ENCODE results near the gene ADGRD1. TPM values are rescaled to one million over a fixed set of nuclear protein-coding genes. Genes with fewer than 3 reads are reported as not detected.
"Not testable (repeated sequence)": the region's sequence is repeated elsewhere in the genome, so short reads cannot be mapped to it uniquely, and the experiment has no call there.

ADGRD1 gene
- total RNA-seq, 1 donor from 2014 or later: 35.8 TPM

DNA sequence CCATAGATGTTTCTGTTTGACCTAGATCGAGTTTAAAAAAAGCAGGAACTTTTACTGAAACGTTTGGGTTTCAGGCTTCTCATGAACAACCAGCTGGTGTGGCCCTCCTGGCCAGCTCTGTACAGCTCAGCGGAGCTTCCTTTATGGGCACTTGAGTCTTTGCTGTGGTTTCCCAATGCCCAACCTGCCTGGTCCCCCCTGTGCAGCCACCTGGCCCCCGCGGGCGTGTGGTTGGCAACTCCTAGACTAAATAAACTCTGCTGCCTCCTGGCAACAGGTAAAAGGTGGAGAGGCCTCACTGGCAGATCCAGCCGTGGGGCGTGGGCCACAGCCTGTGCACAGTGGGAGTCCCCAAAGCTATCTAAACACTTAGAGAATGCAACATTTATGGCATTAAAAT is 38.7 kb downstream of the ADGRD1 start:
- H3K27me3 ChIP-seq: no peaks in the 10 kb centered on the region
- no peaks in the 10 kb centered on the region for H3K4me1 ChIP-seq
- intact Hi-C loops (cut with DNase I): no loop called here
- H3K4me3 ChIP-seq: no peak overlapping the region
- TF ChIP-seq POLR2A (IDR thresholded peaks at IDR 0.05) (no peak), CTCF (IDR thresholded peaks at IDR 0.05) (no peak), POLR2AphosphoS5 (IDR thresholded peaks at IDR 0.05; ENCODE audit: insufficient read depth in 1 of 2, low read depth in 1 of 2) (no peak)
- H3K9me3 ChIP-seq: no peaks in the 10 kb centered on the region
- no peak overlapping the region for H3K27ac ChIP-seq
- H3K36me3 ChIP-seq: no peaks in the 10 kb centered on the region
- no peak for DNase-seq (ENCODE audit: extremely low spot score in 2 of 2)

DNA sequence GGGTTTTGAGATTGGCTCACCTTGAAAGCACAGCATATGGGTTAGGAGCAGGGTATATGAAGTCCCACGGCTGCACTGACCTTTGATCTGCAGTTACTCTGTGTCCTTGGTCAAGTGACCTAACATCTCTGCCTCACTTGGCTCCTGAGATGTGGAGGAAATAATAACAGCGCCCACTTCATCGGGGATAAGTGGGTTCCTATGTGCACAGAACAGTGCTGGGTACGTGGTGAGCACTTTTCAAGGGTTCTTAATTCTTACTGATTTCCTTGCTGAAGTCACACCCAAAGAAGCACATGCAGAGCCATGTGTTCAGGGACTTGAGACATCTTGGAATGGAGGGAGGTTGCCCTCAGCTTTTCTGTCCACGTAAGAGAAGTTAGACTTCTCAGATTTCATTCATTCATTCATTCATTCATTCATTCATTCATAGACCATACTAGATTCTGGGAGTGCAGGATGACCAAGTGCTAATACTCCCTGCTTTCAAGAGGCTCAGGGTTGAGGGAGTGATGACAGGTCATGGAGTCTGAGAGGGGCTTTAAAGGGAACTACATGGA is 39.4 kb downstream of the ADGRD1 start:
- Histone ChIP-seq H3K9me3 (no peaks in the 10 kb centered on the region), H3K4me3 (no peak overlapping the region), H3K27ac (no peak overlapping the region), H3K4me1 (no peaks in the 10 kb centered on the region), H3K36me3 (no peaks in the 10 kb centered on the region), H3K27me3 (no peaks in the 10 kb centered on the region)
- TF ChIP-seq POLR2A (IDR thresholded peaks at IDR 0.05): no peak
- TF ChIP-seq POLR2AphosphoS5 (IDR thresholded peaks at IDR 0.05; ENCODE audit: insufficient read depth in 1 of 2, low read depth in 1 of 2): no peak
- TF ChIP-seq CTCF (IDR thresholded peaks at IDR 0.05): no peak
- intact Hi-C loops (cut with DNase I): no loop called here
- DNase-seq (ENCODE audit: extremely low spot score in 2 of 2): no peak

DNA sequence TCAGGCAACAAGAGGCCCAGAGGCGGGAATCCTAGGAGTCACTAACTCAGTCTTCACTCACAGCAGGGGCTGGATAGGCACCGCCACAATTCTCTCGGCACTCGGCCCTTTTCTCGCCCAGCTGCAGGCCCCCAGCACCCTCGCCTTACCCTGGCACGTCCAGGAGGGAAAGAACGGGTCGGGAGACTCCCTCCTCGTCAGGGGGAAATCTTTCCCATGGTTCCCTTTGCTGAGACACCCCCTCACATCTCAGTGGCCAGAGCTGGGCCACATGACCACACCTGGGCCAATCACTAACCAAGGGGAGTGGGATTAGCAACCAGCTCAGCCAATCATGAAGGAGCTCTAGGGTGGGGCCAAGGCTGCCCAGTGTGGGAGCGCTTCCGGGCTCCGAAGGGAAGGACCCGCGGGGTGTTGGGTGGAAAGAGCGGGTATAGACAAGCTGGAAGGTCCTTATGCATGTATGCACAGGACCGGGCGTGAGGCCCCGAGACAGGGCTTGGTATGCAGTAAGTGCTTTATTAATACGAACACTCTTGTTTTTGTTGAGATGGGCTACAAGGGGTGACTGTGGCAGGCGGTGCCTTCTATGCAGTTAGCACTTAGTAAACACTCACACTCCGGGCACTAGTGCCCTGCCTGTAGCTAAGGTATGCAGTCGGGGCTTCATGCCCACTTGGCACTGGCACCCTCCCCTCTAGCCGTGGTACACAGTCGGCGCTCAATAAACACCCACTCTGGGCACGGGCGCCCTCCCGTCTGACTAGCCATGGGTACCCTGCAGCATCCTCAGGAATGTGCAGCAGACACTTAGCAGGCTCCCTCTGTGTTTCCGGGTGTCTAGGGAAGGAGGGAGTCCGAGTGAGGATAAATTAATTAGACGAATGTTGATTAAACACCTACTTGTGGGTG is 40.3 kb downstream of the ADGRD1 start:
- no peak overlapping the region for H3K4me3 ChIP-seq
- no peaks in the 10 kb centered on the region for H3K9me3 ChIP-seq
- H3K27ac ChIP-seq: no peak overlapping the region
- intact Hi-C loops (cut with DNase I): no loop called here
- no peaks in the 10 kb centered on the region for H3K36me3 ChIP-seq
- no peaks in the 10 kb centered on the region for H3K4me1 ChIP-seq
- no peak for TF ChIP-seq POLR2A (IDR thresholded peaks at IDR 0.05)
- TF ChIP-seq CTCF (IDR thresholded peaks at IDR 0.05): no peak
- no peak for TF ChIP-seq POLR2AphosphoS5 (IDR thresholded peaks at IDR 0.05; ENCODE audit: insufficient read depth in 1 of 2, low read depth in 1 of 2)
- no peaks in the 10 kb centered on the region for H3K27me3 ChIP-seq
- DNase-seq (ENCODE audit: extremely low spot score in 2 of 2): no peak

GRCh38 chr12:130994821-130995375 is 41.2 kb downstream of the ADGRD1 start:
- no peaks in the 10 kb centered on the region for H3K36me3 ChIP-seq
- no peak overlapping the region for H3K27ac ChIP-seq
- intact Hi-C loops (cut with DNase I): no loop called here
- no peak for DNase-seq (ENCODE audit: extremely low spot score in 2 of 2)
- no peak overlapping the region for H3K4me3 ChIP-seq
- no peaks in the 10 kb centered on the region for H3K27me3 ChIP-seq
- no peaks in the 10 kb centered on the region for H3K9me3 ChIP-seq
- no peaks in the 10 kb centered on the region for H3K4me1 ChIP-seq
- no peak for TF ChIP-seq POLR2AphosphoS5 (IDR thresholded peaks at IDR 0.05; ENCODE audit: insufficient read depth in 1 of 2, low read depth in 1 of 2)
- no peak for TF ChIP-seq CTCF (IDR thresholded peaks at IDR 0.05)
- TF ChIP-seq POLR2A (IDR thresholded peaks at IDR 0.05): no peak

- H3K27ac ChIP-seq; H3K27me3 ChIP-seq; H3K36me3 ChIP-seq; DNase-seq (ENCODE audit: extremely low spot score in 2 of 2); intact Hi-C loops (cut with DNase I); H3K4me1 ChIP-seq; H3K9me3 ChIP-seq; H3K4me3 ChIP-seq: not testable (repeated sequence)
Observed at GRCh38 chr12:130995386-130995969, 41.8 kb downstream of the ADGRD1 start.

Data from vagina (tissue), 2 donors.